SK-N-SH (cell line): ENCODE measurements around the gene MACROH2A2. TPM values are rescaled to one million over a fixed set of nuclear protein-coding genes. Genes with fewer than 3 reads are reported as not detected.

Experiments used
- polyA plus RNA-seq, 3 experiments: library from polyadenylated mRNA; depleted of rRNA; stranded (reverse); fragments of >200 nt; gene quantifications; 2 replicates each; pipeline ENCODE4 v1.2.3, GENCODE V29; 2012

Gene MACROH2A2
- polyA plus RNA-seq, 1 of the 3 experiments (the other 2 are of a cell fraction) = 28.9 TPM

Other genes starting within 250 kb of the MACROH2A2 start
- 9.4 and 9.5 TPM in 2 replicates for gene AIFM2, start 80.0 kb downstream of the MACROH2A2 start, polyA plus RNA-seq (2012; rRNA removed)
- 7.2 and 7.4 TPM in 2 replicates for gene TYSND1, start 93.9 kb downstream of the MACROH2A2 start, polyA plus RNA-seq (2012; rRNA removed)
- 20.9 and 26.4 TPM in 2 replicates for gene SAR1A, start 117.7 kb downstream of the MACROH2A2 start, polyA plus RNA-seq (2012; rRNA removed)
- gene PPA1, start 180.6 kb downstream of the MACROH2A2 start, polyA plus RNA-seq (2012; rRNA removed) = 116 and 125 TPM in 2 replicates
- gene NPFFR1, start 231.2 kb downstream of the MACROH2A2 start, polyA plus RNA-seq (2012; rRNA removed) = not detected in 2 replicates